GM23338 (cell line): Measurements from ENCODE around the gene FAM227B. TPM values are rescaled to one million over a fixed set of nuclear protein-coding genes. Genes with fewer than 3 reads are reported as not detected.

Experiments
- ATAC-seq: fragments of 200-7000 bp; cut with Tn5 transposase; 3 replicates; pipeline ENCODE4 v1.9.1; 2020
- DNase-seq: peaks from one replicate; pipeline ENCODE4 v3.0.0-alpha.2; 2015; ENCODE audit warnings: low spot score
- H2AFZ ChIP-seq: fragments of 200-600 bp; sonication (generic); 2 replicates; pipeline ENCODE4 v1.8.0; 2016; ENCODE audit warnings: antibody characterized with exemption, mild to moderate bottlenecking, moderate library complexity
- H3F3A ChIP-seq: fragments of 200-600 bp; sonication (generic); replicated peaks from 2 replicates; pipeline ENCODE4 v1.8.0; 2017; ENCODE audit warnings: antibody characterized with exemption, mixed run types, low read depth
- H3K27ac ChIP-seq: fragments of 200-600 bp; sonication (generic); 2 replicates; pipeline ENCODE4 v1.6.1; 2016; ENCODE audit warnings: low read depth
- H3K27me3 ChIP-seq: fragments of 200-600 bp; sonication (generic); 2 replicates; pipeline ENCODE4 v1.8.0; 2016; ENCODE audit warnings: mild to moderate bottlenecking, mixed run types, moderate library complexity; ENCODE audit not compliant: insufficient read depth
- H3K36me3 ChIP-seq: fragments of 200-600 bp; sonication (generic); 2 replicates; pipeline ENCODE4 v1.8.0; 2016; ENCODE audit warnings: mild to moderate bottlenecking; ENCODE audit not compliant: insufficient read depth
- H3K4me1 ChIP-seq: fragments of 200-600 bp; sonication (generic); 2 replicates; pipeline ENCODE4 v1.8.0; 2016; ENCODE audit warnings: mild to moderate bottlenecking, moderate library complexity; ENCODE audit not compliant: insufficient read depth
- H3K4me2 ChIP-seq: fragments of 200-600 bp; sonication (generic); 2 replicates; pipeline ENCODE4 v1.7.1; 2017; ENCODE audit warnings: mixed run types
- H3K4me3 ChIP-seq: fragments of 200-600 bp; sonication (generic); 2 replicates; pipeline ENCODE4 v1.6.1; 2016; ENCODE audit warnings: mixed run types
- H3K79me2 ChIP-seq: fragments of 200-600 bp; sonication (generic); replicated peaks from 2 replicates; pipeline ENCODE4 v1.8.0; 2017; ENCODE audit warnings: mild to moderate bottlenecking; ENCODE audit not compliant: insufficient read depth
- H3K9me2 ChIP-seq: fragments of 200-600 bp; sonication (generic); 2 replicates; pipeline ENCODE4 v1.8.0; 2017; ENCODE audit not compliant: insufficient read depth
- H4K20me1 ChIP-seq: fragments of 200-600 bp; sonication (generic); replicated peaks from 2 replicates; pipeline ENCODE4 v1.8.0; 2017; ENCODE audit warnings: mild to moderate bottlenecking; ENCODE audit not compliant: insufficient read depth
- H3K27ac Mint-ChIP-seq: 2 replicates; pipeline ENCODE4 v1.8.0; 2020; ENCODE audit warnings: inconsistent platforms, mild to moderate bottlenecking, moderate library complexity, mixed read lengths
- H3K27me3 Mint-ChIP-seq: 3 replicates; pipeline ENCODE4 v1.8.0; 2022; ENCODE audit warnings: low read depth, mild to moderate bottlenecking, moderate library complexity, mixed read lengths, inconsistent platforms; ENCODE audit not compliant: insufficient read depth, poor library complexity
- H3K36me3 Mint-ChIP-seq: 3 replicates; pipeline ENCODE4 v1.8.0; 2021; ENCODE audit warnings: low read depth, mild to moderate bottlenecking, inconsistent platforms, moderate library complexity, mixed read lengths
- H3K4me1 Mint-ChIP-seq: 3 replicates; pipeline ENCODE4 v1.8.0; 2020; ENCODE audit warnings: mild to moderate bottlenecking, inconsistent platforms, mixed read lengths
- H3K4me3 Mint-ChIP-seq: 3 replicates; pipeline ENCODE4 v1.8.0; 2021; ENCODE audit warnings: moderate library complexity, mild to moderate bottlenecking, inconsistent platforms, mixed read lengths
- H3K9me3 Mint-ChIP-seq: 3 replicates; pipeline ENCODE4 v1.8.0; 2020; ENCODE audit warnings: moderate library complexity, mild to moderate bottlenecking, inconsistent platforms, mixed read lengths
- CREB1 ChIP-seq: fragments of 250-450 bp; sonication (Bioruptor Pico); IDR thresholded peaks from 2 replicates; pipeline ENCODE4 v1.5.0; 2020; ENCODE audit warnings: low read depth, mild to moderate bottlenecking, moderate library complexity
- EZH2 ChIP-seq: fragments of 200-600 bp; sonication (generic); IDR thresholded peaks from one replicate; pipeline ENCODE4 v1.8.0; 2017; ENCODE audit warnings: antibody characterized with exemption, mild to moderate bottlenecking, low read depth; ENCODE audit not compliant: unreplicated experiment
- EZH2phosphoT487 ChIP-seq: fragments of 200-600 bp; sonication (generic); IDR thresholded peaks from one replicate; pipeline ENCODE4 v1.8.1; 2018; ENCODE audit warnings: antibody characterized with exemption; ENCODE audit not compliant: unreplicated experiment
- JUNB ChIP-seq: IDR thresholded peaks from one replicate; pipeline ENCODE4 v1.6.1; 2016; ENCODE audit warnings: antibody characterized with exemption; ENCODE audit not compliant: unreplicated experiment
- NANOG ChIP-seq: IDR thresholded peaks from 2 replicates; pipeline ENCODE4 v1.6.1; 2016; ENCODE audit warnings: antibody characterized with exemption, borderline replicate concordance
- STAT1 ChIP-seq: IDR thresholded peaks from one replicate; pipeline ENCODE4 v1.6.1; 2016; ENCODE audit warnings: antibody characterized with exemption; ENCODE audit not compliant: unreplicated experiment
- ZNF114 ChIP-seq: fragments of 250-450 bp; sonication (Bioruptor Pico); IDR thresholded peaks from 2 replicates; pipeline ENCODE4 v1.5.0; 2020; ENCODE audit warnings: mild to moderate bottlenecking, moderate library complexity
- polyA plus RNA-seq: library from polyadenylated mRNA; unstranded; fragments of >200 nt; fragmentation: Nextera tagmentation; extraction: Ambion mirVana; gene quantifications from 2 replicates; pipeline ENCODE4 v1.2.1, GENCODE V29; 2016
- total RNA-seq: library from RNA; depleted of rRNA; stranded (reverse); fragments of >200 nt; shearing (Covaris generic); gene quantifications from 2 replicates; pipeline ENCODE4 v1.2.3, GENCODE V29; 2014
- TF ChIP-seq, protein P1 (sequence below): IDR thresholded peaks from 2 replicates; pipeline ENCODE4 v1.6.1; 2016; ENCODE audit warnings: antibody characterized with exemption
- TF ChIP-seq, protein P2 (sequence below), 2 experiments: fragments of 200-600 bp in 1 of 2; sonication (generic) in 1 of 2; conservative IDR thresholded peaks; 2 replicates each; pipeline versions ENCODE4 v1.5.1 to v1.6.1; 2016 to 2017; ENCODE audit warnings: antibody characterized with exemption in 2 of 2, low read depth in 2 of 2, mild to moderate bottlenecking in 2 of 2, moderate library complexity in 1 of 2
- TF ChIP-seq, protein P3 (sequence below): fragments of 250-450 bp; sonication (Bioruptor Pico); IDR thresholded peaks from 2 replicates; pipeline ENCODE4 v1.5.0; 2020; ENCODE audit warnings: mild to moderate bottlenecking, moderate library complexity

The FAM227B gene
- total and polyA plus RNA-seq, 2 experiments from 2014 or later, result 2.6 to 10.2 TPM

DNA sequence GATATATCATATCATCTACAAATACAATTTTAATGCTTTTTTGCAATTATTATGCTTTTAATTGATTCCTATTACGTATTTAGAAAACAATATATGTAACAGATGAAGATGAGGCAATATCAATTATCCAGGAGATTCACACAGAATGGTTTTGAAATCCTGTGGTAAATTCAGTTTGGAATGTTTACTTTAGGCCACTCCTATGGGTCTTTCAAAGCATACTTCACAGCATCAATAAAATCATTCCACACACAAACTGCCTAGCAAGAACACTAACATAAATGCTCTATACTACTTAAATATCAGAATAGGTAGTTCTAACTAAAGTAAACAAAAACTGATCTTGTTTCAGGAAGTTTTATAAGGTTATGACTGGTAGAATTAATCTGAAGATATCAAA is 90.5 kb downstream of the FAM227B start:
- H3K36me3 Mint-ChIP-seq, result no peaks in the 10 kb centered on the region
- H3F3A ChIP-seq, result no peaks in the 10 kb centered on the region
- no peak overlapping the region for H2AFZ ChIP-seq
- H3K27ac Mint-ChIP-seq, result no peak overlapping the region
- H4K20me1 ChIP-seq, result no peaks in the 10 kb centered on the region
- H3K79me2 ChIP-seq, result no peaks in the 10 kb centered on the region
- ATAC-seq (no peak), DNase-seq (no peak)
- H3K9me3 Mint-ChIP-seq, result no peaks in the 10 kb centered on the region; the same call in 2 of the 3 replicates
- no peaks in the 10 kb centered on the region for H3K4me1 Mint-ChIP-seq
- no peak overlapping the region for H3K4me3 Mint-ChIP-seq
- H3K4me1 ChIP-seq, result no peaks in the 10 kb centered on the region
- H3K9me2 ChIP-seq, result no peaks in the 10 kb centered on the region
- H3K4me2 ChIP-seq, result no peak overlapping the region
- no peaks in the 10 kb centered on the region for H3K27me3 ChIP-seq
- no peaks in the 10 kb centered on the region for H3K36me3 ChIP-seq
- TF ChIP-seq STAT1 (no peak), NANOG (no peak), CREB1 (CRISPR knock-in tag) (no peak), EZH2phosphoT487 (no peak), EZH2 (no peak), ZNF114 (CRISPR knock-in tag) (no peak), JUNB (no peak)
- TF ChIP-seq, protein P1, sequence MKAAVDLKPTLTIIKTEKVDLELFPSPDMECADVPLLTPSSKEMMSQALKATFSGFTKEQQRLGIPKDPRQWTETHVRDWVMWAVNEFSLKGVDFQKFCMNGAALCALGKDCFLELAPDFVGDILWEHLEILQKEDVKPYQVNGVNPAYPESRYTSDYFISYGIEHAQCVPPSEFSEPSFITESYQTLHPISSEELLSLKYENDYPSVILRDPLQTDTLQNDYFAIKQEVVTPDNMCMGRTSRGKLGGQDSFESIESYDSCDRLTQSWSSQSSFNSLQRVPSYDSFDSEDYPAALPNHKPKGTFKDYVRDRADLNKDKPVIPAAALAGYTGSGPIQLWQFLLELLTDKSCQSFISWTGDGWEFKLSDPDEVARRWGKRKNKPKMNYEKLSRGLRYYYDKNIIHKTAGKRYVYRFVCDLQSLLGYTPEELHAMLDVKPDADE, result no peak
- TF ChIP-seq, protein P2, sequence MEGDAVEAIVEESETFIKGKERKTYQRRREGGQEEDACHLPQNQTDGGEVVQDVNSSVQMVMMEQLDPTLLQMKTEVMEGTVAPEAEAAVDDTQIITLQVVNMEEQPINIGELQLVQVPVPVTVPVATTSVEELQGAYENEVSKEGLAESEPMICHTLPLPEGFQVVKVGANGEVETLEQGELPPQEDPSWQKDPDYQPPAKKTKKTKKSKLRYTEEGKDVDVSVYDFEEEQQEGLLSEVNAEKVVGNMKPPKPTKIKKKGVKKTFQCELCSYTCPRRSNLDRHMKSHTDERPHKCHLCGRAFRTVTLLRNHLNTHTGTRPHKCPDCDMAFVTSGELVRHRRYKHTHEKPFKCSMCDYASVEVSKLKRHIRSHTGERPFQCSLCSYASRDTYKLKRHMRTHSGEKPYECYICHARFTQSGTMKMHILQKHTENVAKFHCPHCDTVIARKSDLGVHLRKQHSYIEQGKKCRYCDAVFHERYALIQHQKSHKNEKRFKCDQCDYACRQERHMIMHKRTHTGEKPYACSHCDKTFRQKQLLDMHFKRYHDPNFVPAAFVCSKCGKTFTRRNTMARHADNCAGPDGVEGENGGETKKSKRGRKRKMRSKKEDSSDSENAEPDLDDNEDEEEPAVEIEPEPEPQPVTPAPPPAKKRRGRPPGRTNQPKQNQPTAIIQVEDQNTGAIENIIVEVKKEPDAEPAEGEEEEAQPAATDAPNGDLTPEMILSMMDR (conservative IDR thresholded peaks at IDR 0.05; ENCODE audit: low read depth in 2 of 2), result no peak
- H3K27ac ChIP-seq, result no peak overlapping the region
- no peaks in the 10 kb centered on the region for H3K27me3 Mint-ChIP-seq
- H3K4me3 ChIP-seq, result no peak overlapping the region

DNA sequence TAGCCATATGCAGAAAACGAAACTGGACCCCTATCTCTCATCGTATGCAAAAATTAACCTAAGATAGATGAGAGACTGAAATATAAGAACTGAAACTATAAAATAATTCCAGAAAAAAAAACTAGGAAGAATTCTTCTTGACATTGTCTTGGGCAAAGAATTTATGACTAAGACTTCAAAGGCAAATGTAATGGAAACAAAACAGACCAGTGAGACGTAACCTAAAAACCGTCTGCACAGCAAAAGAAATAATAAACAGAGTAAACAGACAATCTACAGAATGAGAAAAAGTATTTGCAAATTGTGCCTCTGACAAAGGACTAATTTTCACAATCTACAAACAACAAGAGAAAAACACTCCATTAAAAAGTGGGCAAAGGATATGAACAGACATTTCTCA is 92.3 kb downstream of the FAM227B start:
- 0 out of 2 replicates have a peak, but pooled peaks cover 6% of the 10 kb centered on the region for H3K9me2 ChIP-seq
- H3K36me3 Mint-ChIP-seq, result peaks cover 6% of the 10 kb centered on the region
- no peaks in the 10 kb centered on the region for H3K79me2 ChIP-seq
- no peaks in the 10 kb centered on the region for H3K27me3 Mint-ChIP-seq
- no peak overlapping the region for H3K4me2 ChIP-seq
- no peak overlapping the region for H3K27ac Mint-ChIP-seq
- H3K9me3 Mint-ChIP-seq, result peaks cover 6% of the 10 kb centered on the region
- no peaks in the 10 kb centered on the region for H3F3A ChIP-seq
- no peak overlapping the region for H2AFZ ChIP-seq
- DNase-seq, result no peak
- H3K4me1 ChIP-seq, result no peaks in the 10 kb centered on the region
- no peak overlapping the region for H3K4me3 ChIP-seq
- no peaks in the 10 kb centered on the region for H4K20me1 ChIP-seq
- ATAC-seq, result no peak
- no peak overlapping the region for H3K27ac ChIP-seq
- H3K27me3 ChIP-seq, result no peaks in the 10 kb centered on the region
- H3K4me3 Mint-ChIP-seq, result no peak overlapping the region
- peaks cover 3% of the 10 kb centered on the region; the same call in 1 of the 2 replicates for H3K36me3 ChIP-seq
- no peaks in the 10 kb centered on the region for H3K4me1 Mint-ChIP-seq
- TF ChIP-seq, protein P1, result no peak
- TF ChIP-seq STAT1 (no peak), ZNF114 (CRISPR knock-in tag) (no peak)
- TF ChIP-seq, protein P3, sequence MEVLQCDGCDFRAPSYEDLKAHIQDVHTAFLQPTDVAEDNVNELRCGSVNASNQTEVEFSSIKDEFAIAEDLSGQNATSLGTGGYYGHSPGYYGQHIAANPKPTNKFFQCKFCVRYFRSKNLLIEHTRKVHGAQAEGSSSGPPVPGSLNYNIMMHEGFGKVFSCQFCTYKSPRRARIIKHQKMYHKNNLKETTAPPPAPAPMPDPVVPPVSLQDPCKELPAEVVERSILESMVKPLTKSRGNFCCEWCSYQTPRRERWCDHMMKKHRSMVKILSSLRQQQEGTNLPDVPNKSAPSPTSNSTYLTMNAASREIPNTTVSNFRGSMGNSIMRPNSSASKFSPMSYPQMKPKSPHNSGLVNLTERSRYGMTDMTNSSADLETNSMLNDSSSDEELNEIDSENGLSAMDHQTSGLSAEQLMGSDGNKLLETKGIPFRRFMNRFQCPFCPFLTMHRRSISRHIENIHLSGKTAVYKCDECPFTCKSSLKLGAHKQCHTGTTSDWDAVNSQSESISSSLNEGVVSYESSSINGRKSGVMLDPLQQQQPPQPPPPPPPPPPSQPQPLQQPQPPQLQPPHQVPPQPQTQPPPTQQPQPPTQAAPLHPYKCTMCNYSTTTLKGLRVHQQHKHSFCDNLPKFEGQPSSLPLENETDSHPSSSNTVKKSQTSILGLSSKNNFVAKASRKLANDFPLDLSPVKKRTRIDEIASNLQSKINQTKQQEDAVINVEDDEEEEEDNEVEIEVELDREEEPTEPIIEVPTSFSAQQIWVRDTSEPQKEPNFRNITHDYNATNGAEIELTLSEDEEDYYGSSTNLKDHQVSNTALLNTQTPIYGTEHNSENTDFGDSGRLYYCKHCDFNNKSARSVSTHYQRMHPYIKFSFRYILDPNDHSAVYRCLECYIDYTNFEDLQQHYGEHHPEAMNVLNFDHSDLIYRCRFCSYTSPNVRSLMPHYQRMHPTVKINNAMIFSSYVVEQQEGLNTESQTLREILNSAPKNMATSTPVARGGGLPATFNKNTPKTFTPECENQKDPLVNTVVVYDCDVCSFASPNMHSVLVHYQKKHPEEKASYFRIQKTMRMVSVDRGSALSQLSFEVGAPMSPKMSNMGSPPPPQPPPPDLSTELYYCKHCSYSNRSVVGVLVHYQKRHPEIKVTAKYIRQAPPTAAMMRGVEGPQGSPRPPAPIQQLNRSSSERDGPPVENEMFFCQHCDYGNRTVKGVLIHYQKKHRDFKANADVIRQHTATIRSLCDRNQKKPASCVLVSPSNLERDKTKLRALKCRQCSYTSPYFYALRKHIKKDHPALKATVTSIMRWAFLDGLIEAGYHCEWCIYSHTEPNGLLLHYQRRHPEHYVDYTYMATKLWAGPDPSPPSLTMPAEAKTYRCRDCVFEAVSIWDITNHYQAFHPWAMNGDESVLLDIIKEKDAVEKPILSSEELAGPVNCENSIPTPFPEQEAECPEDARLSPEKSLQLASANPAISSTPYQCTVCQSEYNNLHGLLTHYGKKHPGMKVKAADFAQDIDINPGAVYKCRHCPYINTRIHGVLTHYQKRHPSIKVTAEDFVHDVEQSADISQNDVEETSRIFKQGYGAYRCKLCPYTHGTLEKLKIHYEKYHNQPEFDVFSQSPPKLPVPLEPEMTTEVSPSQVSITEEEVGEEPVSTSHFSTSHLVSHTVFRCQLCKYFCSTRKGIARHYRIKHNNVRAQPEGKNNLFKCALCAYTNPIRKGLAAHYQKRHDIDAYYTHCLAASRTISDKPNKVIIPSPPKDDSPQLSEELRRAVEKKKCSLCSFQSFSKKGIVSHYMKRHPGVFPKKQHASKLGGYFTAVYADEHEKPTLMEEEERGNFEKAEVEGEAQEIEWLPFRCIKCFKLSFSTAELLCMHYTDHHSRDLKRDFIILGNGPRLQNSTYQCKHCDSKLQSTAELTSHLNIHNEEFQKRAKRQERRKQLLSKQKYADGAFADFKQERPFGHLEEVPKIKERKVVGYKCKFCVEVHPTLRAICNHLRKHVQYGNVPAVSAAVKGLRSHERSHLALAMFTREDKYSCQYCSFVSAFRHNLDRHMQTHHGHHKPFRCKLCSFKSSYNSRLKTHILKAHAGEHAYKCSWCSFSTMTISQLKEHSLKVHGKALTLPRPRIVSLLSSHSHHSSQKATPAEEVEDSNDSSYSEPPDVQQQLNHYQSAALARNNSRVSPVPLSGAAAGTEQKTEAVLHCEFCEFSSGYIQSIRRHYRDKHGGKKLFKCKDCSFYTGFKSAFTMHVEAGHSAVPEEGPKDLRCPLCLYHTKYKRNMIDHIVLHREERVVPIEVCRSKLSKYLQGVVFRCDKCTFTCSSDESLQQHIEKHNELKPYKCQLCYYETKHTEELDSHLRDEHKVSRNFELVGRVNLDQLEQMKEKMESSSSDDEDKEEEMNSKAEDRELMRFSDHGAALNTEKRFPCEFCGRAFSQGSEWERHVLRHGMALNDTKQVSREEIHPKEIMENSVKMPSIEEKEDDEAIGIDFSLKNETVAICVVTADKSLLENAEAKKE (CRISPR knock-in tag), result no peak
